HepG2 (cell line): ENCODE data around the gene SRSF1. TPM values are rescaled to one million over a fixed set of nuclear protein-coding genes. Genes with fewer than 3 reads are reported as not detected.

Experiments
- ATF7-NPFF ChIP-seq: sonication (generic); formaldehyde crosslinking; IDR thresholded peaks from 2 replicates; pipeline ENCODE4 v1.8.1; 2023; ENCODE audit warnings: mild to moderate bottlenecking, low read depth, missing genetic modification reagents, moderate library complexity
- ELF1 ChIP-seq: sonication (generic); formaldehyde crosslinking; IDR thresholded peaks from 2 replicates; pipeline ENCODE4 v1.4.0; 2020; ENCODE audit warnings: missing genetic modification reagents
- ERF ChIP-seq: IDR thresholded peaks from 2 replicates; pipeline ENCODE4 v1.6.1; 2018; ENCODE audit warnings: missing biosample characterization, missing genetic modification reagents
- EZH2 ChIP-seq: conservative IDR thresholded peaks from 2 replicates; pipeline ENCODE4 v1.6.1; 2012; ENCODE audit warnings: mild to moderate bottlenecking, low read depth, low read length, moderate library complexity
- FOXA3 ChIP-seq: IDR thresholded peaks from 2 replicates; pipeline ENCODE4 v1.6.1; 2016; ENCODE audit warnings: missing genetic modification reagents, missing compliant biosample characterization
- GZF1 ChIP-seq: sonication (generic); formaldehyde crosslinking; IDR thresholded peaks from 2 replicates; pipeline ENCODE4 v1.5.1; 2020; ENCODE audit warnings: mild to moderate bottlenecking, missing genetic modification reagents
- IKZF4 ChIP-seq: sonication (generic); formaldehyde crosslinking; IDR thresholded peaks from 2 replicates; pipeline ENCODE4 v1.5.1; 2020; ENCODE audit warnings: borderline replicate concordance, mild to moderate bottlenecking, low read depth, missing genetic modification reagents; ENCODE audit errors: not compliant biosample characterization
- KMT2A ChIP-seq: sonication (generic); formaldehyde crosslinking; IDR thresholded peaks from 2 replicates; pipeline ENCODE4 v1.4.0; 2020; ENCODE audit warnings: missing genetic modification reagents
- MAFG ChIP-seq: sonication (generic); formaldehyde crosslinking; IDR thresholded peaks from 2 replicates; pipeline ENCODE4 v1.5.1; 2020; ENCODE audit warnings: mild to moderate bottlenecking, missing genetic modification reagents
- RAD51 ChIP-seq: fragments of 450-650 bp; IDR thresholded peaks from 2 replicates; pipeline ENCODE4 v1.6.1; 2016; ENCODE audit warnings: borderline replicate concordance
- RARG ChIP-seq: sonication (generic); formaldehyde crosslinking; IDR thresholded peaks from 2 replicates; pipeline ENCODE4 v1.4.0; 2020; ENCODE audit warnings: low read depth, mild to moderate bottlenecking, missing genetic modification reagents
- SALL2 ChIP-seq: sonication (generic); formaldehyde crosslinking; IDR thresholded peaks from 2 replicates; pipeline ENCODE4 v1.8.1; 2023; ENCODE audit warnings: mild to moderate bottlenecking, missing genetic modification reagents, inconsistent platforms
- ZNF124 ChIP-seq: sonication (generic); formaldehyde crosslinking; IDR thresholded peaks from 2 replicates; pipeline ENCODE4 v1.4.0; 2020; ENCODE audit warnings: missing genetic modification reagents
- ZNF3 ChIP-seq: IDR thresholded peaks from 2 replicates; pipeline ENCODE4 v1.7.0; 2017; ENCODE audit warnings: inconsistent platforms
- ZNF326 ChIP-seq: sonication (generic); formaldehyde crosslinking; IDR thresholded peaks from 2 replicates; pipeline ENCODE4 v1.4.0; 2020; ENCODE audit warnings: missing genetic modification reagents, borderline replicate concordance
- ZNF343 ChIP-seq: sonication (generic); formaldehyde crosslinking; IDR thresholded peaks from 2 replicates; pipeline ENCODE4 v1.4.0; 2020; ENCODE audit warnings: mild to moderate bottlenecking, missing genetic modification reagents
- polyA plus RNA-seq, 8 experiments: library from polyadenylated mRNA; depleted of rRNA in 3 of 8; stranded (reverse) in 7 of 8; unstranded in 1 of 8; fragments of >200 nt; fragmentation: Illumina TruSeq in 4 of 8; extraction: Trizol in 4 of 8; gene quantifications; 2 replicates each; pipeline versions ENCODE4 v1.2.1 to v1.2.3, GENCODE V29; 2011 to 2016; ENCODE audit warnings: low read depth in 4 of 8, missing spikeins in 1 of 8, mixed read lengths in 1 of 8; ENCODE audit not compliant: insufficient read depth in 1 of 8
- total RNA-seq, 5 experiments: library from RNA; depleted of rRNA; stranded (reverse); fragments of >200 nt; fragmentation: Illumina TruSeq; extraction: Trizol; gene quantifications; 2 replicates each; pipeline ENCODE4 v1.2.3, GENCODE V29; 2016; ENCODE audit warnings: low read depth in 1 of 5
- TF ChIP-seq, protein P1 (sequence below): sonication (generic); formaldehyde crosslinking; IDR thresholded peaks from 2 replicates; pipeline ENCODE4 v1.4.0; 2020; ENCODE audit warnings: missing genetic modification reagents, borderline replicate concordance
- TF ChIP-seq, protein P2 (sequence below): sonication (generic); formaldehyde crosslinking; IDR thresholded peaks from 2 replicates; pipeline ENCODE4 v1.4.0; 2020; ENCODE audit warnings: mild to moderate bottlenecking, missing genetic modification reagents
- TF ChIP-seq, protein P3 (sequence below): sonication (generic); formaldehyde crosslinking; IDR thresholded peaks from 2 replicates; pipeline ENCODE4 v1.9.0; 2021; ENCODE audit warnings: missing genetic modification reagents, borderline replicate concordance

SRSF1 gene
- total and polyA plus RNA-seq, 2 of the 13 experiments (the other 11 are each of a cell fraction or from before 2014, with no cell fraction given): 142 to 445 TPM

DNA sequence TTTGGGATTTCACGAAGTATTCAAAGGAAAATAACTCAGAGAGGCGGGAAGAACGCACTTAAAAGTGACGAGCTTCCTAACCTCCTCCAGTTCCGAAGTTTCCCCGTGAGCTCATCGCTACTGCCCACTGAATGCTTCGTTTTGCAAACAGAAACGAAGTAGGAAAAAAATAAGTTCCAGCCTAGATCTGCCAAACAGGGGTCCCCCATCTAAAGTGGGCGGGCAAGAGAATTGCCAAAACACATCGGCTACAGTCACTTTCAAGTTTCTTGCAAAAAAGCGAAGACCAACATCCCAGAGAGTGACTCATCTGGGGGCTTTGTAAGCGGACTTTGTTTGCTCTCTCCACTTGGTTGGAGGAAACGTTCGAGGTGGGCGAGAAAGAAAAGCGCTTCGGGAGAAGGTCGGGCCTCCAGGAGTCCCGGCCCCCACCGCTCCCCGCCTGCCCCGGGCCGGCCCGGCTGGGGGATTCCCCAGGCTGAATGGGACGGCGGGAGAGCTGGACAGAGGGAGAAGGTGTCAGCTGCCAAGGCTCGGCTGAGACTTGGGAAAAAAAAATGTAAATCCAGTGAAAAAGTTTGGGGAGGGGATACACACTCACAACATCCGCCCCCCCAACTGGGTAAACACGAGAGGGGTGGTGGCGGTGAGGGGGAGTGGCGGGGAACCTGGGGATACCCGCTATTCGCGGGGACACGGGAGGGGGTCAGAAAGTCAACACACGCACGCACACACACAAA, 20.0 kb downstream of the SRSF1 start (continued):
- TF ChIP-seq, protein P1, sequence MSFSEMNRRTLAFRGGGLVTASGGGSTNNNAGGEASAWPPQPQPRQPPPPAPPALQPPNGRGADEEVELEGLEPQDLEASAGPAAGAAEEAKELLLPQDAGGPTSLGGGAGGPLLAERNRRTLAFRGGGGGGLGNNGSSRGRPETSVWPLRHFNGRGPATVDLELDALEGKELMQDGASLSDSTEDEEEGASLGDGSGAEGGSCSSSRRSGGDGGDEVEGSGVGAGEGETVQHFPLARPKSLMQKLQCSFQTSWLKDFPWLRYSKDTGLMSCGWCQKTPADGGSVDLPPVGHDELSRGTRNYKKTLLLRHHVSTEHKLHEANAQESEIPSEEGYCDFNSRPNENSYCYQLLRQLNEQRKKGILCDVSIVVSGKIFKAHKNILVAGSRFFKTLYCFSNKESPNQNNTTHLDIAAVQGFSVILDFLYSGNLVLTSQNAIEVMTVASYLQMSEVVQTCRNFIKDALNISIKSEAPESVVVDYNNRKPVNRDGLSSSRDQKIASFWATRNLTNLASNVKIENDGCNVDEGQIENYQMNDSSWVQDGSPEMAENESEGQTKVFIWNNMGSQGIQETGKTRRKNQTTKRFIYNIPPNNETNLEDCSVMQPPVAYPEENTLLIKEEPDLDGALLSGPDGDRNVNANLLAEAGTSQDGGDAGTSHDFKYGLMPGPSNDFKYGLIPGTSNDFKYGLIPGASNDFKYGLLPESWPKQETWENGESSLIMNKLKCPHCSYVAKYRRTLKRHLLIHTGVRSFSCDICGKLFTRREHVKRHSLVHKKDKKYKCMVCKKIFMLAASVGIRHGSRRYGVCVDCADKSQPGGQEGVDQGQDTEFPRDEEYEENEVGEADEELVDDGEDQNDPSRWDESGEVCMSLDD (CRISPR knock-in tag): no peak
- TF ChIP-seq RAD51 (no peak), IKZF4 (CRISPR knock-in tag) (no peak), FOXA3 (CRISPR knock-in tag) (peak; percentile 57), EZH2 (no peak), RARG (CRISPR knock-in tag) (no peak), ZNF124 (CRISPR knock-in tag) (no peak; the same call in 1 of the 2 replicates), ZNF3 (CRISPR knock-in tag) (no peak), KMT2A (CRISPR knock-in tag) (no peak; the same call in 1 of the 2 replicates), ELF1 (CRISPR knock-in tag) (no peak), MAFG (CRISPR knock-in tag) (no peak), ERF (CRISPR knock-in tag) (peak; percentile 53; the same call in 1 of the 2 replicates), ZNF326 (no peak), ZNF343 (CRISPR knock-in tag) (no peak), SALL2 (CRISPR knock-in tag) (0 out of 2 replicates have a peak, but pooled peaks have one; percentile 18), ATF7-NPFF (CRISPR knock-in tag) (no peak; the same call in 1 of the 2 replicates), GZF1 (CRISPR knock-in tag) (no peak)
- TF ChIP-seq, protein P2, sequence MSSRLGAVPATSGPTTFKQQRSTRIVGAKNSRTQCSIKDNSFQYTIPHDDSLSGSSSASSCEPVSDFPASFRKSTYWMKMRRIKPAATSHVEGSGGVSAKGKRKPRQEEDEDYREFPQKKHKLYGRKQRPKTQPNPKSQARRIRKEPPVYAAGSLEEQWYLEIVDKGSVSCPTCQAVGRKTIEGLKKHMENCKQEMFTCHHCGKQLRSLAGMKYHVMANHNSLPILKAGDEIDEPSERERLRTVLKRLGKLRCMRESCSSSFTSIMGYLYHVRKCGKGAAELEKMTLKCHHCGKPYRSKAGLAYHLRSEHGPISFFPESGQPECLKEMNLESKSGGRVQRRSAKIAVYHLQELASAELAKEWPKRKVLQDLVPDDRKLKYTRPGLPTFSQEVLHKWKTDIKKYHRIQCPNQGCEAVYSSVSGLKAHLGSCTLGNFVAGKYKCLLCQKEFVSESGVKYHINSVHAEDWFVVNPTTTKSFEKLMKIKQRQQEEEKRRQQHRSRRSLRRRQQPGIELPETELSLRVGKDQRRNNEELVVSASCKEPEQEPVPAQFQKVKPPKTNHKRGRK: no peak
- TF ChIP-seq, protein P3, sequence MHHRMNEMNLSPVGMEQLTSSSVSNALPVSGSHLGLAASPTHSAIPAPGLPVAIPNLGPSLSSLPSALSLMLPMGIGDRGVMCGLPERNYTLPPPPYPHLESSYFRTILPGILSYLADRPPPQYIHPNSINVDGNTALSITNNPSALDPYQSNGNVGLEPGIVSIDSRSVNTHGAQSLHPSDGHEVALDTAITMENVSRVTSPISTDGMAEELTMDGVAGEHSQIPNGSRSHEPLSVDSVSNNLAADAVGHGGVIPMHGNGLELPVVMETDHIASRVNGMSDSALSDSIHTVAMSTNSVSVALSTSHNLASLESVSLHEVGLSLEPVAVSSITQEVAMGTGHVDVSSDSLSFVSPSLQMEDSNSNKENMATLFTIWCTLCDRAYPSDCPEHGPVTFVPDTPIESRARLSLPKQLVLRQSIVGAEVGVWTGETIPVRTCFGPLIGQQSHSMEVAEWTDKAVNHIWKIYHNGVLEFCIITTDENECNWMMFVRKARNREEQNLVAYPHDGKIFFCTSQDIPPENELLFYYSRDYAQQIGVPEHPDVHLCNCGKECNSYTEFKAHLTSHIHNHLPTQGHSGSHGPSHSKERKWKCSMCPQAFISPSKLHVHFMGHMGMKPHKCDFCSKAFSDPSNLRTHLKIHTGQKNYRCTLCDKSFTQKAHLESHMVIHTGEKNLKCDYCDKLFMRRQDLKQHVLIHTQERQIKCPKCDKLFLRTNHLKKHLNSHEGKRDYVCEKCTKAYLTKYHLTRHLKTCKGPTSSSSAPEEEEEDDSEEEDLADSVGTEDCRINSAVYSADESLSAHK: no peak
